Endometrial microvascular endothelial cells (primary cell): ENCODE data around the gene BIK. TPM values are rescaled to one million over a fixed set of nuclear protein-coding genes. Genes with fewer than 3 reads are reported as not detected.
"Not testable (repeated sequence)": the region's sequence is repeated elsewhere in the genome, so short reads cannot be mapped to it uniquely, and the experiment has no call there.

Experiments used
- in situ Hi-C: cut with HindIII; loops from 2 replicates; pipeline ENCODE4 v1.10.0; 2017; ENCODE audit warnings: low sequenced_read_pairs, low pct_unique_long_range_greater_than_20kb; ENCODE audit errors: inconsistent ontology term
- total RNA-seq: library from RNA; depleted of rRNA; stranded (reverse); fragments of >200 nt; gene quantifications from one replicate; pipeline ENCODE4 v1.2.3, GENCODE V29; 2015; ENCODE audit errors: inconsistent ontology term

Gene BIK
- total RNA-seq, 1 donor from 2014 or later, result 0.56 TPM

- in situ Hi-C loops, result no loop called here
Measured at GRCh38 chr22:43100225-43100624, 10.3 kb upstream of the BIK start.

GRCh38 chr22:43101306-43101705 is 9.2 kb upstream of the BIK start:
- in situ Hi-C loops, result no loop called here

- in situ Hi-C loops, result not testable (repeated sequence)
Measured at GRCh38 chr22:43104056-43104625, 6.4 kb upstream of the BIK start.

GRCh38 chr22:43104950-43105349 is 5.6 kb upstream of the BIK start:
- in situ Hi-C loops, result not testable (repeated sequence)

GRCh38 chr22:43106302-43106701 is 4.2 kb upstream of the BIK start:
- in situ Hi-C loops, result no loop called here

GRCh38 chr22:43109511-43109910 is 1.0 kb upstream of the BIK start:
- in situ Hi-C loops, result no loop called here

- in situ Hi-C loops, result no loop called here
Measured at GRCh38 chr22:43109921-43110443, 568 bp upstream of the BIK start.

GRCh38 chr22:43110927-43111623 is 525 bp downstream of the BIK start:
- in situ Hi-C loops, result no loop called here

- in situ Hi-C loops, result no loop called here
Measured at GRCh38 chr22:43113526-43114251, 3.1 kb downstream of the BIK start.

- in situ Hi-C loops, result no loop called here
Measured at GRCh38 chr22:43114958-43115357, 4.4 kb downstream of the BIK start.

- in situ Hi-C loops, result no loop called here
Measured at GRCh38 chr22:43116932-43117331, 6.4 kb downstream of the BIK start.

GRCh38 chr22:43118024-43118849 is 7.7 kb downstream of the BIK start:
- in situ Hi-C loops, result no loop called here

- in situ Hi-C loops, result no loop called here
Measured at GRCh38 chr22:43118953-43119458, 8.5 kb downstream of the BIK start.

- in situ Hi-C loops, result no loop called here
Measured at GRCh38 chr22:43126501-43127165, 16.1 kb downstream of the BIK start.

- in situ Hi-C loops, result no loop called here
Measured at GRCh38 chr22:43127166-43127908, 16.8 kb downstream of the BIK start.

GRCh38 chr22:43128116-43128515 is 17.6 kb downstream of the BIK start:
- in situ Hi-C loops, result no loop called here

GRCh38 chr22:43128928-43129424 is 18.4 kb downstream of the BIK start:
- in situ Hi-C loops, result no loop called here
